ENCODE data around the gene NPM1. TPM values are rescaled to one million over a fixed set of nuclear protein-coding genes. Genes with fewer than 3 reads are reported as not detected.

Gene NPM1
- total and polyA plus RNA-seq, 8 donors, result 289 to 3,788 (median 712) TPM

DNA sequence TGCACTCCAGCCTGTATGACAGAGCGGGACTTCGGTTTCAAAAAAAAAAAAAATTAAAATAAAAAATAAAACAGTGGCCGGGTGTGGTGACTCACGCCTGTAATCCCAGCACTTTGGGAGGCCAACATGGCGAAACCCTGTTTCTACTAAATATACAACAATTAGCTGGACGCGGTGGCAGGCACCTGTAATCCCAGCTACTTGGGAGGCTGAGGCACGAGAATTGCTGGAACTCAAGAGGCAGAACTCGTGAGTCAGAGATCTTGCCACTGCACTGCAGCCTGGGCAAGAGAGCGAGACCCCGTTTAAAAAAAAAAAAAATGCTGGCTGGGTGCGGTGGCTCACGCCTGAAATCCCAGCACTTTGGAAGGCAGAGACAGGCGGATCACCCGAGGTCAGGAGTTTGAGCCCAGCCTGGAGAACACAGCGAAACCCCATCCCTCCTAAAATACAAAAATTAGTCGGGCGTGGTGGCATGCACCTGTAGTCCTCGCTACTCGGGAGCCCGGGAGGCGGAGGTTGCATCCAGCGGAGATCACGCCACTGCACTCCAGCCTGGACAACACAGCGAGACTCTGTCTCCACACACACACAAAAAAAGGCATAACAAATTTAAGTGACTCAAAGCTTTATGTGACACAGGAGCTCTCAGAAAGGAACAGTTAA is 1.5 kb upstream of the NPM1 start:
- TF ChIP-seq POLR2AphosphoS5 (IDR thresholded peaks at IDR 0.05) (no peak), POLR2A (IDR thresholded peaks at IDR 0.05) (no peak), EP300 (IDR thresholded peaks at IDR 0.05) (no peak)
- TF ChIP-seq, protein P1, sequence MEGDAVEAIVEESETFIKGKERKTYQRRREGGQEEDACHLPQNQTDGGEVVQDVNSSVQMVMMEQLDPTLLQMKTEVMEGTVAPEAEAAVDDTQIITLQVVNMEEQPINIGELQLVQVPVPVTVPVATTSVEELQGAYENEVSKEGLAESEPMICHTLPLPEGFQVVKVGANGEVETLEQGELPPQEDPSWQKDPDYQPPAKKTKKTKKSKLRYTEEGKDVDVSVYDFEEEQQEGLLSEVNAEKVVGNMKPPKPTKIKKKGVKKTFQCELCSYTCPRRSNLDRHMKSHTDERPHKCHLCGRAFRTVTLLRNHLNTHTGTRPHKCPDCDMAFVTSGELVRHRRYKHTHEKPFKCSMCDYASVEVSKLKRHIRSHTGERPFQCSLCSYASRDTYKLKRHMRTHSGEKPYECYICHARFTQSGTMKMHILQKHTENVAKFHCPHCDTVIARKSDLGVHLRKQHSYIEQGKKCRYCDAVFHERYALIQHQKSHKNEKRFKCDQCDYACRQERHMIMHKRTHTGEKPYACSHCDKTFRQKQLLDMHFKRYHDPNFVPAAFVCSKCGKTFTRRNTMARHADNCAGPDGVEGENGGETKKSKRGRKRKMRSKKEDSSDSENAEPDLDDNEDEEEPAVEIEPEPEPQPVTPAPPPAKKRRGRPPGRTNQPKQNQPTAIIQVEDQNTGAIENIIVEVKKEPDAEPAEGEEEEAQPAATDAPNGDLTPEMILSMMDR (IDR thresholded peaks at IDR 0.05), result no peak
- Histone ChIP-seq H3K27ac (no peak overlapping the region), H3K4me1 (peaks cover 11 to 39% (median 30%) of the 10 kb centered on the region in 4 donors), H3K27me3 (no peaks in the 10 kb centered on the region), H3K4me3 (peak overlapping the region in 2 of 4 donors; percentile 85 to 99), H3K36me3 (peaks cover 3 to 7% (median 4%) of the 10 kb centered on the region in 4 donors), H3K9me3 (no peaks in the 10 kb centered on the region)
- DNase-seq, result peak in 1 of 2 donors; percentile 16
- 95 to 99% (median 98%) methylated on average over 25 of the region's 25 CpGs for WGBS, 5 donors
- intact Hi-C loops (cut with DNase I; ENCODE audit: low total_unique reads), result no loop called here

GRCh38 chr5:171386861-171387344 is 746 bp upstream of the NPM1 start:
- no peaks in the 10 kb centered on the region for H3K9me3 ChIP-seq
- WGBS, 5 donors, result 5 to 11% (median 10%) methylated on average over 20 of the region's 20 CpGs
- H3K4me3 ChIP-seq, result peak overlapping the region; percentile 72 to 99 (median 90)
- DNase-seq, result no peak
- H3K27ac ChIP-seq, result peak overlapping the region; percentile 88 to 94 (median 92)
- intact Hi-C loops (cut with DNase I; ENCODE audit: low total_unique reads), result no loop called here
- H3K27me3 ChIP-seq, result no peaks in the 10 kb centered on the region
- no peak for TF ChIP-seq POLR2A (IDR thresholded peaks at IDR 0.05)
- TF ChIP-seq EP300 (IDR thresholded peaks at IDR 0.05), result no peak
- TF ChIP-seq, protein P1 (IDR thresholded peaks at IDR 0.05), result no peak
- no peak for TF ChIP-seq POLR2AphosphoS5 (IDR thresholded peaks at IDR 0.05)
- peaks cover 11 to 15% (median 11%) of the 10 kb centered on the region in 4 donors for H3K36me3 ChIP-seq
- H3K4me1 ChIP-seq, result peaks cover 15 to 46% (median 36%) of the 10 kb centered on the region in 4 donors

GRCh38 chr5:171387970-171388815 is 544 bp downstream of the NPM1 start:
- H3K9me3 ChIP-seq, result no peaks in the 10 kb centered on the region
- peaks cover 15 to 59% (median 38%) of the 10 kb centered on the region in 4 donors for H3K4me1 ChIP-seq
- H3K27ac ChIP-seq, result peak overlapping the region; percentile 88 to 94 (median 92)
- WGBS, 5 donors, result 0 to 1% (median 0%) methylated on average over 45 to 56 of the region's 56 CpGs
- TF ChIP-seq POLR2A (IDR thresholded peaks at IDR 0.05) (no peak), POLR2AphosphoS5 (IDR thresholded peaks at IDR 0.05) (peak in 2 of 3 donors; percentile 30 to 60)
- H3K4me3 ChIP-seq, result peak overlapping the region; percentile 72 to 99 (median 90)
- no peaks in the 10 kb centered on the region for H3K27me3 ChIP-seq
- peak; percentile 74 to 93 for DNase-seq
- peaks cover 23 to 28% (median 24%) of the 10 kb centered on the region in 4 donors for H3K36me3 ChIP-seq
- intact Hi-C loops (cut with DNase I; ENCODE audit: low total_unique reads), result no loop called here

DNA sequence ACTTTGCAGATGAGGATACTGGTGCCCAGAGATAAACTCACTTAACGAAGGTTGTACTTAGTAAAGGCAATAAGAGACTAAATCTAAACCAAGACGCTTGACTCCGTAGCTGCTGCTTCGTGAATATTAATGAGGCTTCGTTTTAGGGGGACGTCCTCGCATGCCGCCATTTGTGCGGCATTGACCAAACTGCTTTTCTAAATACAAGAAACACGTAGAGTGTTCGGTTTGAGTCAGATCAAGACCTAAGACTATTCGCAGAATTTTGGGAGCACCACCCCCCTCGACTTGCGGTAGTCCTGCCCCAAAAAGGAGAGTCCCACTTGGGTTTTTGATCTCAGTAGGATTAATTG is 1.1 kb downstream of the NPM1 start:
- no peak for DNase-seq
- Histone ChIP-seq H3K27ac (peak overlapping the region in 4 of 5 donors; percentile 88 to 94 (median 90)), H3K27me3 (no peaks in the 10 kb centered on the region), H3K36me3 (peaks cover 29 to 34% (median 30%) of the 10 kb centered on the region in 4 donors), H3K4me3 (peak overlapping the region; percentile 72 to 99 (median 90)), H3K9me3 (no peaks in the 10 kb centered on the region), H3K4me1 (peaks cover 15 to 63% (median 38%) of the 10 kb centered on the region in 4 donors)
- WGBS, 5 donors, result 1 to 3% (median 1%) methylated on average over 14 of the region's 14 CpGs
- TF ChIP-seq EP300 (IDR thresholded peaks at IDR 0.05) (no peak), POLR2AphosphoS5 (IDR thresholded peaks at IDR 0.05) (no peak), POLR2A (IDR thresholded peaks at IDR 0.05) (no peak)
- TF ChIP-seq, protein P1 (IDR thresholded peaks at IDR 0.05), result no peak
- intact Hi-C loops (cut with DNase I; ENCODE audit: low total_unique reads), result no loop called here
